ENCODE results near the gene CYP4F8. TPM values are rescaled to one million over a fixed set of nuclear protein-coding genes. Genes with fewer than 3 reads are reported as not detected.
"Not testable (repeated sequence)": the region's sequence is repeated elsewhere in the genome, so short reads cannot be mapped to it uniquely, and the experiment has no call there.

The CYP4F8 gene
- polyA plus RNA-seq, 1 of the 3 experiments (the other 2 are of a cell fraction) = not detected

DNA sequence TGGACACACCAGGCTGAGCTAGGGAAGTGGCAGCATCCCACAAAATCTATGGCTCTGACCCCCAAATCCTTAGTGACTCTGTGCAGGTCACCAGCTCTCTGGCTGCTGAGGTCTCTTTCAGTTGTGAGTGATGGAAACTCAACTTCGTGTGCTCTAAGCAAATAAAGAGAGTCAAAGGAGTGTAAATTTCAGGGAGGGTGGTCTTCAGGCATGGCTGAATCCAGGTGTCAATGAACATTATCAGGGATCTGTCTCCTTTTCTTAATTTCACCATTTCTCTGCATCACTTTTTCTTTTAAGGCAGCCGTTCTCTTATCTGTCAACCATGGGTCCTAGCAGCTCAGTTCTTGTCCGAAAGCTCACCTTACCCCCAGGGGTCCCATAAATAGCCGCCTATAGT, 64.1 kb downstream of the CYP4F8 start:
- H3K4me1 ChIP-seq (ENCODE audit: control insufficient read depth in 1 of 2, insufficient read depth in 2 of 2, low read depth in 1 of 2, low read length in 1 of 2) = no peaks in the 10 kb centered on the region
- H4K20me1 ChIP-seq (ENCODE audit: insufficient read depth) = no peaks in the 10 kb centered on the region
- DNase-seq = no peak
- H3K9me3 ChIP-seq = no peaks in the 10 kb centered on the region
- H3K36me3 ChIP-seq (replicated peaks in 1 of 2; ENCODE audit: control insufficient read depth in 1 of 2, insufficient read depth in 2 of 2, low read length in 1 of 2) = no peaks in the 10 kb centered on the region
- H3K79me2 ChIP-seq (ENCODE audit: insufficient read depth) = no peaks in the 10 kb centered on the region
- 3% methylated on average over 4 of the region's 4 CpGs for WGBS (ENCODE audit: low lambda C conversion rate)
- H3K27ac ChIP-seq (ENCODE audit: low read depth in 2 of 2, low read length in 1 of 2) = no peak overlapping the region
- no peaks in the 10 kb centered on the region for H3K27me3 ChIP-seq (ENCODE audit: insufficient read depth)
- H3K9me2 ChIP-seq = no peaks in the 10 kb centered on the region
- TF ChIP-seq POLR2AphosphoS5 (IDR thresholded peaks at IDR 0.05; ENCODE audit: low read depth, low read length) = no peak
- POLR2A ChIA-PET = no interaction called here
- CTCF ChIA-PET = no interaction called here
- no peaks in the 10 kb centered on the region for H3F3A ChIP-seq (replicated peaks; ENCODE audit: insufficient read depth)
- no peak overlapping the region for H3K9ac ChIP-seq
- no peak overlapping the region for H3K4me3 ChIP-seq (ENCODE audit: low read depth in 2 of 2, low read length in 1 of 2)
- no peak overlapping the region for H3K4me2 ChIP-seq
- H2AFZ ChIP-seq (ENCODE audit: low read depth) = no peak overlapping the region

DNA sequence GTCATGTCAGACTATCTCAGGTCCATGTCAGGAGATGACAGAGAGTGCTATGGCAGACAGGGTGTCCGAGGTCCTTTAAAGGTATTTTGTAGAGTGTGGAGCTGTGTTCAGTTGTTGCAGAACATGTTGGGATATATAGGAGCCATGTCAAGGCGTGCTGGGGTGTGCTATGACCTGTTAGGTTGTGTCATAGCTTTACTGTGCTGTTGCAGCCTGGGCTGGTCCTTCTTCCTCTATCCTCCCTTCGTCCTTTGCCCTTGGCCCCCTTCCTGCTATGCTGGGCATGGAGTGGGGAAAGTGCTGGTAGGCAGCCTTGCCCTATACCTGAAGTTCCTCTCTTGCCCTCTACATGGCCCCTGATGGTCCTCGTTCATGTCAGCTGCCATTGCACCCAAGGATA, 64.8 kb downstream of the CYP4F8 start:
- CTCF ChIA-PET; H3K27ac ChIP-seq (ENCODE audit: low read depth in 2 of 2, low read length in 1 of 2); POLR2A ChIA-PET; H3K4me1 ChIP-seq (ENCODE audit: control insufficient read depth in 1 of 2, insufficient read depth in 2 of 2, low read depth in 1 of 2, low read length in 1 of 2); H3K36me3 ChIP-seq (replicated peaks in 1 of 2; ENCODE audit: control insufficient read depth in 1 of 2, insufficient read depth in 2 of 2, low read length in 1 of 2); H3K9me3 ChIP-seq; H4K20me1 ChIP-seq (ENCODE audit: insufficient read depth); H3K4me3 ChIP-seq (ENCODE audit: low read depth in 2 of 2, low read length in 1 of 2); H3K9me2 ChIP-seq; H2AFZ ChIP-seq (ENCODE audit: low read depth); H3K4me2 ChIP-seq; DNase-seq; H3K79me2 ChIP-seq (ENCODE audit: insufficient read depth); H3K9ac ChIP-seq; H3K27me3 ChIP-seq (ENCODE audit: insufficient read depth); H3F3A ChIP-seq (replicated peaks; ENCODE audit: insufficient read depth): not testable (repeated sequence)
- 0% methylated on average over 2 of the region's 4 CpGs for WGBS (ENCODE audit: low lambda C conversion rate)

Small RNA genes within 50 kb of the gene (small RNA-seq; reads per million reads assigned to genes)
- gene AD000091.1 = 0 reads per million in 7 experiments

Other genes starting within 250 kb of the CYP4F8 start
- 17.2 and 21.0 TPM in 2 replicates for gene AKAP8, start 235.4 kb upstream of the CYP4F8 start, polyA plus RNA-seq (2012; rRNA removed)
- 44.7 and 46.1 TPM in 2 replicates for gene AKAP8L, start 196.2 kb upstream of the CYP4F8 start, polyA plus RNA-seq (2012; rRNA removed)
- gene WIZ, start 165.3 kb upstream of the CYP4F8 start, polyA plus RNA-seq (2012; rRNA removed) = 9.9 and 15.5 TPM in 2 replicates
- 0.02 TPM in 2 replicates for gene RASAL3, start 150.7 kb upstream of the CYP4F8 start, polyA plus RNA-seq (2012; rRNA removed)
- not detected in 2 replicates for gene PGLYRP2, start 135.7 kb upstream of the CYP4F8 start, polyA plus RNA-seq (2012; rRNA removed)
- not detected in 2 replicates for gene CYP4F22, start 106.7 kb upstream of the CYP4F8 start, polyA plus RNA-seq (2012; rRNA removed)
- 0.03 and 0.08 TPM in 2 replicates for gene CYP4F3, start 25.7 kb downstream of the CYP4F8 start, polyA plus RNA-seq (2012; rRNA removed)
- gene CYP4F12, start 57.9 kb downstream of the CYP4F8 start, polyA plus RNA-seq (2012; rRNA removed) = 0.03 TPM in 1 of 2 replicates, not detected in the other
- not detected in 2 replicates for gene OR10H2, start 112.8 kb downstream of the CYP4F8 start, polyA plus RNA-seq (2012; rRNA removed)
- gene OR10H3, start 122.8 kb downstream of the CYP4F8 start, polyA plus RNA-seq (2012; rRNA removed) = not detected in 2 replicates
- not detected in 2 replicates for gene OR10H5, start 172.4 kb downstream of the CYP4F8 start, polyA plus RNA-seq (2012; rRNA removed)
- gene OR10H1, start 200.4 kb downstream of the CYP4F8 start, polyA plus RNA-seq (2012; rRNA removed) = not detected in 2 replicates

Data from SK-N-SH (cell line).